Measurements from ENCODE around the gene NOVA2.

The NOVA2 gene

GRCh38 chr19:45973553-45974338 is at the start of gene NOVA2:
Gene NOVA2 (minus strand): TSS chr19:45973865. CDS start chr19:45973351, 514 bp downstream.
- no peak for DNase-seq (ENCODE audit: low read depth)
- no peak for TF ChIP-seq CTCF (IDR thresholded peaks at IDR 0.05; ENCODE audit: control insufficient read depth, insufficient read depth, low read depth, low read length, missing control alignments)
- H3K4me3 ChIP-seq (ENCODE audit: control insufficient read depth, low read depth, low read length) = no peak within 1 kb of the TSS

- no peak for TF ChIP-seq CTCF (IDR thresholded peaks at IDR 0.05; ENCODE audit: control insufficient read depth, insufficient read depth, low read depth, low read length, missing control alignments)
- no peak overlapping the region for H3K4me3 ChIP-seq (ENCODE audit: control insufficient read depth, low read depth, low read length)
- no peak for DNase-seq (ENCODE audit: low read depth)
Observed at GRCh38 chr19:46023311-46023779, 49.7 kb upstream of the NOVA2 start.

- no peak for DNase-seq (ENCODE audit: low read depth)
- no peak for TF ChIP-seq CTCF (IDR thresholded peaks at IDR 0.05; ENCODE audit: control insufficient read depth, insufficient read depth, low read depth, low read length, missing control alignments)
- no peak within 1 kb of the TSS for H3K4me3 ChIP-seq (ENCODE audit: control insufficient read depth, low read depth, low read length)
Observed at GRCh38 chr19:46022431-46023310, 49.0 kb upstream of the NOVA2 start, which contains the start of gene PGLYRP1. Gene PGLYRP1 (minus strand): TSS chr19:46023053. CDS start chr19:46023021, 32 bp downstream.

GRCh38 chr19:46022061-46022430 is 48.4 kb upstream of the NOVA2 start:
- no peak for TF ChIP-seq CTCF (IDR thresholded peaks at IDR 0.05; ENCODE audit: control insufficient read depth, insufficient read depth, low read depth, low read length, missing control alignments)
- no peak overlapping the region for H3K4me3 ChIP-seq (ENCODE audit: control insufficient read depth, low read depth, low read length)
- DNase-seq (ENCODE audit: low read depth) = no peak

- no peak for TF ChIP-seq CTCF (IDR thresholded peaks at IDR 0.05; ENCODE audit: control insufficient read depth, insufficient read depth, low read depth, low read length, missing control alignments)
- H3K4me3 ChIP-seq (ENCODE audit: control insufficient read depth, low read depth, low read length) = no peak overlapping the region
- no peak for DNase-seq (ENCODE audit: low read depth)
Observed at GRCh38 chr19:46021531-46022041, 47.9 kb upstream of the NOVA2 start.

- TF ChIP-seq CTCF (IDR thresholded peaks at IDR 0.05; ENCODE audit: control insufficient read depth, insufficient read depth, low read depth, low read length, missing control alignments) = no peak
- no peak overlapping the region for H3K4me3 ChIP-seq (ENCODE audit: control insufficient read depth, low read depth, low read length)
- DNase-seq (ENCODE audit: low read depth) = no peak
Observed at GRCh38 chr19:46020819-46021125, 47.1 kb upstream of the NOVA2 start.

Measured in AG09309 (cell line).